K562 (cell line): ENCODE data around the gene CDRT15. TPM values are rescaled to one million over a fixed set of nuclear protein-coding genes. Genes with fewer than 3 reads are reported as not detected.

ENCODE experiments used
- ATAC-seq: fragments of 200-7000 bp; cut with Tn5 transposase; 3 replicates; pipeline ENCODE4 v1.9.1; 2020; ENCODE audit warnings: moderate library complexity
- BruUV-seq: library from RNA; stranded (reverse); fragments of 400-500 nt; replicated peaks from 2 replicates; lab custom pipeline; 2021; lab: Mats Ljungman, UMichigan
- CTCF ChIA-PET: fragments of 300-600 bp; formaldehyde crosslinking; extraction: SDS; loops from one replicate; lab custom pipeline; 2021; ENCODE audit warnings: low intra/inter-chr PET ratio; lab: Yijun Ruan, JAX
- POLR2A ChIA-PET: fragments of 300-600, 350-650 bp; sonication (Branson Sonifier 250); formaldehyde crosslinking; extraction: SDS; loops from one replicate; lab custom pipeline; 2021; ENCODE audit warnings: antibody characterized with exemption, inconsistent platforms; lab: Yijun Ruan, JAX
- DNase-seq, 4 experiments: peaks; one replicate each; pipeline versions ENCODE4 v3.0.0 to v3.0.0-alpha.2; 2011 to 2018; ENCODE audit warnings: low spot score in 3 of 4, mixed read lengths in 3 of 4; ENCODE audit errors: extremely low read depth in 1 of 4
- FAIRE-seq: peaks from 2 replicates; lab custom pipeline; 2011; peaks lifted over from hg19 to GRCh38; lab: Jason Lieb, UNC
- H2AFZ ChIP-seq: 2 replicates; pipeline ENCODE4 v1.6.0; 2011; ENCODE audit warnings: low read depth, low read length, control low read depth, inconsistent platforms
- H3K27ac ChIP-seq: fragments of 200-600 bp; 3 replicates; pipeline ENCODE4 v1.8.0; 2011; ENCODE audit warnings: low read depth, mild to moderate bottlenecking, control low read depth, inconsistent platforms, low read length, moderate library complexity, mixed read lengths; ENCODE audit errors: extremely low read depth
- H3K27me3 ChIP-seq, 2 experiments: fragments of 300-600 bp in 1 of 2; 2 replicates in 1 of 2; 3 replicates in 1 of 2; pipeline versions ENCODE4 v1.6.0 to v1.8.0; 2011; ENCODE audit warnings: inconsistent platforms in 2 of 2, low read length in 2 of 2, mild to moderate bottlenecking in 1 of 2, mixed read lengths in 1 of 2, moderate library complexity in 1 of 2; ENCODE audit not compliant: control insufficient read depth in 2 of 2, insufficient read depth in 2 of 2
- H3K36me3 ChIP-seq: fragments of 300-600 bp; 3 replicates; pipeline ENCODE4 v1.8.0; 2011; ENCODE audit warnings: mild to moderate bottlenecking, low read length, inconsistent platforms; ENCODE audit not compliant: control insufficient read depth, insufficient read depth
- H3K4me1 ChIP-seq, 2 experiments: fragments of 200-600 bp in 1 of 2; replicated peaks in 1 of 2; 2 replicates in 1 of 2; 3 replicates in 1 of 2; pipeline versions ENCODE4 v1.5.1 to v1.8.0; 2011; ENCODE audit warnings: inconsistent platforms in 2 of 2, low read length in 2 of 2, mild to moderate bottlenecking in 1 of 2, mixed read lengths in 1 of 2, moderate library complexity in 1 of 2; ENCODE audit not compliant: control insufficient read depth in 2 of 2, insufficient read depth in 2 of 2
- H3K4me2 ChIP-seq: 2 replicates; pipeline ENCODE4 v1.6.1; 2011; ENCODE audit warnings: low read length, control low read depth, inconsistent platforms, mixed read lengths; ENCODE audit not compliant: insufficient read depth
- H3K4me3 ChIP-seq: fragments of 200-600 bp; sonication (generic), shearing (Covaris generic); 2 replicates; pipeline ENCODE4 v1.5.1; 2016; ENCODE audit warnings: control low read depth, inconsistent platforms
- H3K79me2 ChIP-seq: fragments of 200-600 bp; 3 replicates; pipeline ENCODE4 v1.8.0; 2011; ENCODE audit warnings: low read length, inconsistent platforms; ENCODE audit not compliant: control insufficient read depth, insufficient read depth
- H3K9ac ChIP-seq, 2 experiments: 2 replicates each; pipeline versions ENCODE4 v1.6.0 to v1.6.1; 2011; ENCODE audit warnings: low read depth in 2 of 2, low read length in 2 of 2, control low read depth in 1 of 2, inconsistent platforms in 1 of 2, mild to moderate bottlenecking in 1 of 2, mixed read lengths in 1 of 2; ENCODE audit not compliant: insufficient read depth in 1 of 2
- H3K9me1 ChIP-seq: one replicate; pipeline ENCODE4 v1.6.0; 2011; ENCODE audit warnings: inconsistent platforms, mild to moderate bottlenecking, low read length, moderate library complexity; ENCODE audit not compliant: control insufficient read depth, insufficient read depth
- H3K9me3 ChIP-seq: replicated peaks from 2 replicates; pipeline ENCODE4 v1.5.1; 2011; ENCODE audit warnings: low read depth, low read length, inconsistent platforms; ENCODE audit not compliant: control insufficient read depth, insufficient read depth
- H4K20me1 ChIP-seq: replicated peaks from 2 replicates; pipeline ENCODE4 v1.6.1; 2011; ENCODE audit warnings: low read length, inconsistent platforms, mixed read lengths; ENCODE audit not compliant: control insufficient read depth, insufficient read depth
- JUN ChIP-seq, 2 experiments: sonication (generic) in 1 of 2; formaldehyde crosslinking in 1 of 2; IDR thresholded peaks; 2 replicates each; pipeline versions ENCODE4 v1.6.1 to v1.8.0; 2012 to 2022; ENCODE audit warnings: borderline replicate concordance in 2 of 2, mild to moderate bottlenecking in 2 of 2, improper control_type of control experiment in 1 of 2, low read depth in 1 of 2, low read length in 1 of 2, missing genetic modification reagents in 1 of 2
- MEF2A ChIP-seq: IDR thresholded peaks from 2 replicates; pipeline ENCODE4 v1.6.1; 2011; ENCODE audit warnings: low read depth, mild to moderate bottlenecking, low read length, moderate library complexity; ENCODE audit not compliant: control insufficient read depth
- ZNF232 ChIP-seq: sonication (generic); formaldehyde crosslinking; IDR thresholded peaks from 2 replicates; pipeline ENCODE4 v1.8.0; 2022; ENCODE audit warnings: mild to moderate bottlenecking, missing genetic modification reagents
- ZNF830 ChIP-seq: fragments of 250-450 bp; sonication (Bioruptor Pico); IDR thresholded peaks from 2 replicates; pipeline ENCODE4 v1.5.0; 2021; ENCODE audit warnings: mild to moderate bottlenecking
- WGBS: fragments of 100-300 bp; shearing (Covaris generic); methylation state at CpG from one replicate; pipeline ENCODE4 v1.1.6; 2016; ENCODE audit warnings: low coverage, mixed read lengths; ENCODE audit not compliant: insufficient coverage; ENCODE audit errors: missing lambda C conversion rate; 5-methylcytosine and 5-hydroxymethylcytosine counted together
- in situ Hi-C: fragments of 300-500 bp; cut with MboI; formaldehyde crosslinking; loops from 4 replicates; pipeline ENCODE4 v1.15.0; 2018; ENCODE audit warnings: inconsistent platforms, mixed read lengths
- intact Hi-C: fragments of 100-400 bp; cut with micrococcal nuclease; formaldehyde crosslinking; loops from 2 replicates; pipeline ENCODE4 v1.14.2; 2022
- polyA plus RNA-seq, 8 experiments: library from polyadenylated mRNA; depleted of rRNA in 4 of 8; stranded (reverse) in 5 of 8; unstranded in 3 of 8; fragments of >200 nt; fragmentation: Nextera tagmentation in 2 of 8; fragmentation: Illumina TruSeq in 1 of 8; extraction: Ambion mirVana in 2 of 8; extraction: Trizol in 1 of 8; gene quantifications; 2 replicates each; pipeline versions ENCODE4 v1.2.1 to v1.2.3, GENCODE V29; 2011 to 2014; ENCODE audit warnings: inconsistent platforms in 1 of 8, missing spikeins in 1 of 8
- total RNA-seq, 7 experiments: library from RNA; depleted of rRNA in 6 of 7; stranded (reverse); fragments of >200 nt in 6 of 7; fragmentation: Illumina TruSeq in 2 of 7; extraction: Trizol in 2 of 7; gene quantifications; 2 replicates each; pipeline versions ENCODE4 v1.2.1 to v1.2.3, GENCODE V29; 2011 to 2021; ENCODE audit warnings: low replicate concordance in 1 of 7
- TF ChIP-seq, protein P1 (sequence below): fragments of 450-650 bp; IDR thresholded peaks from 2 replicates; pipeline ENCODE4 v1.6.1; 2016; ENCODE audit warnings: mild to moderate bottlenecking, moderate library complexity
- TF ChIP-seq, protein P2 (sequence below), 2 experiments: fragments of 450-650 bp; conservative IDR thresholded peaks; 2 replicates each; pipeline ENCODE4 v1.6.1; 2017; ENCODE audit warnings: mild to moderate bottlenecking in 2 of 2, moderate library complexity in 2 of 2
- TF ChIP-seq, protein P3 (sequence below): fragments of 450-650 bp; IDR thresholded peaks from 2 replicates; pipeline ENCODE4 v1.6.1; 2016; ENCODE audit warnings: low read depth, mild to moderate bottlenecking, moderate library complexity

Gene CDRT15
- total and polyA plus RNA-seq, 9 of the 15 experiments (the other 6 are each of a cell fraction or from before 2014, with no cell fraction given), result not detected

DNA sequence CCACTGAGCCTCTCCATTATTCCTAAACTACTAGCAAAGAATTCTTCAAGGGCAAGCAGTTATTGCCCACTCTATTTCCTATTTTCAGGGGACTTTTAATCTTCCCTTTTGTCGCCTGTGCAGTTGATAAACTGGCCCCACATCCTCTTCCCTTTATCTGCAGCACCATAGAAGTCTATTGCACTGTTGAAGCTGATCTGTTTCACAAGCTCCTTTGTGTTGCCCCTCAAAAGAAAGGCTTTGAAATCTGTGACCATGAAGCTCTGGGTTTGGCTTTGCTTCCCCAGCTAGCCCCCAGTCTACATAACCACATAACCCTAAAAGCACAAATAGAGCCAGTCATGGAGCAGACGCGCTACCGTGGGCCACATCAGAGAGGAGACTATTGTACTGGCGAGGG is 37.1 kb downstream of the CDRT15 start:
- POLR2A ChIA-PET, result no interaction called here
- in situ Hi-C loops, result no loop called here
- no peak overlapping the region for H3K27ac ChIP-seq
- intact Hi-C loops, result no loop called here
- WGBS, result 97% methylated on average over 5 of the region's 5 CpGs
- no peaks in the 10 kb centered on the region for H3K9me1 ChIP-seq
- ATAC-seq (no peak), DNase-seq (no peak), FAIRE-seq (no peak)
- H3K36me3 ChIP-seq, result 0 out of 3 replicates have a peak, but pooled peaks cover 10% of the 10 kb centered on the region
- H3K4me3 ChIP-seq, result no peak overlapping the region
- no peaks in the 10 kb centered on the region for H3K79me2 ChIP-seq
- no TSS peak for BruUV-seq
- CTCF ChIA-PET, result no interaction called here
- H2AFZ ChIP-seq, result no peak overlapping the region
- H3K27me3 ChIP-seq, result no peaks in the 10 kb centered on the region
- H3K4me2 ChIP-seq, result no peak overlapping the region
- peaks cover 13% of the 10 kb centered on the region; the same call in 1 of the 2 replicates for H4K20me1 ChIP-seq
- H3K9me3 ChIP-seq, result no peaks in the 10 kb centered on the region
- peaks cover 4 to 12% of the 10 kb centered on the region in 2 experiments; a peak in 3 of 5 replicates for H3K4me1 ChIP-seq
- no peak overlapping the region for H3K9ac ChIP-seq
- TF ChIP-seq, protein P1, sequence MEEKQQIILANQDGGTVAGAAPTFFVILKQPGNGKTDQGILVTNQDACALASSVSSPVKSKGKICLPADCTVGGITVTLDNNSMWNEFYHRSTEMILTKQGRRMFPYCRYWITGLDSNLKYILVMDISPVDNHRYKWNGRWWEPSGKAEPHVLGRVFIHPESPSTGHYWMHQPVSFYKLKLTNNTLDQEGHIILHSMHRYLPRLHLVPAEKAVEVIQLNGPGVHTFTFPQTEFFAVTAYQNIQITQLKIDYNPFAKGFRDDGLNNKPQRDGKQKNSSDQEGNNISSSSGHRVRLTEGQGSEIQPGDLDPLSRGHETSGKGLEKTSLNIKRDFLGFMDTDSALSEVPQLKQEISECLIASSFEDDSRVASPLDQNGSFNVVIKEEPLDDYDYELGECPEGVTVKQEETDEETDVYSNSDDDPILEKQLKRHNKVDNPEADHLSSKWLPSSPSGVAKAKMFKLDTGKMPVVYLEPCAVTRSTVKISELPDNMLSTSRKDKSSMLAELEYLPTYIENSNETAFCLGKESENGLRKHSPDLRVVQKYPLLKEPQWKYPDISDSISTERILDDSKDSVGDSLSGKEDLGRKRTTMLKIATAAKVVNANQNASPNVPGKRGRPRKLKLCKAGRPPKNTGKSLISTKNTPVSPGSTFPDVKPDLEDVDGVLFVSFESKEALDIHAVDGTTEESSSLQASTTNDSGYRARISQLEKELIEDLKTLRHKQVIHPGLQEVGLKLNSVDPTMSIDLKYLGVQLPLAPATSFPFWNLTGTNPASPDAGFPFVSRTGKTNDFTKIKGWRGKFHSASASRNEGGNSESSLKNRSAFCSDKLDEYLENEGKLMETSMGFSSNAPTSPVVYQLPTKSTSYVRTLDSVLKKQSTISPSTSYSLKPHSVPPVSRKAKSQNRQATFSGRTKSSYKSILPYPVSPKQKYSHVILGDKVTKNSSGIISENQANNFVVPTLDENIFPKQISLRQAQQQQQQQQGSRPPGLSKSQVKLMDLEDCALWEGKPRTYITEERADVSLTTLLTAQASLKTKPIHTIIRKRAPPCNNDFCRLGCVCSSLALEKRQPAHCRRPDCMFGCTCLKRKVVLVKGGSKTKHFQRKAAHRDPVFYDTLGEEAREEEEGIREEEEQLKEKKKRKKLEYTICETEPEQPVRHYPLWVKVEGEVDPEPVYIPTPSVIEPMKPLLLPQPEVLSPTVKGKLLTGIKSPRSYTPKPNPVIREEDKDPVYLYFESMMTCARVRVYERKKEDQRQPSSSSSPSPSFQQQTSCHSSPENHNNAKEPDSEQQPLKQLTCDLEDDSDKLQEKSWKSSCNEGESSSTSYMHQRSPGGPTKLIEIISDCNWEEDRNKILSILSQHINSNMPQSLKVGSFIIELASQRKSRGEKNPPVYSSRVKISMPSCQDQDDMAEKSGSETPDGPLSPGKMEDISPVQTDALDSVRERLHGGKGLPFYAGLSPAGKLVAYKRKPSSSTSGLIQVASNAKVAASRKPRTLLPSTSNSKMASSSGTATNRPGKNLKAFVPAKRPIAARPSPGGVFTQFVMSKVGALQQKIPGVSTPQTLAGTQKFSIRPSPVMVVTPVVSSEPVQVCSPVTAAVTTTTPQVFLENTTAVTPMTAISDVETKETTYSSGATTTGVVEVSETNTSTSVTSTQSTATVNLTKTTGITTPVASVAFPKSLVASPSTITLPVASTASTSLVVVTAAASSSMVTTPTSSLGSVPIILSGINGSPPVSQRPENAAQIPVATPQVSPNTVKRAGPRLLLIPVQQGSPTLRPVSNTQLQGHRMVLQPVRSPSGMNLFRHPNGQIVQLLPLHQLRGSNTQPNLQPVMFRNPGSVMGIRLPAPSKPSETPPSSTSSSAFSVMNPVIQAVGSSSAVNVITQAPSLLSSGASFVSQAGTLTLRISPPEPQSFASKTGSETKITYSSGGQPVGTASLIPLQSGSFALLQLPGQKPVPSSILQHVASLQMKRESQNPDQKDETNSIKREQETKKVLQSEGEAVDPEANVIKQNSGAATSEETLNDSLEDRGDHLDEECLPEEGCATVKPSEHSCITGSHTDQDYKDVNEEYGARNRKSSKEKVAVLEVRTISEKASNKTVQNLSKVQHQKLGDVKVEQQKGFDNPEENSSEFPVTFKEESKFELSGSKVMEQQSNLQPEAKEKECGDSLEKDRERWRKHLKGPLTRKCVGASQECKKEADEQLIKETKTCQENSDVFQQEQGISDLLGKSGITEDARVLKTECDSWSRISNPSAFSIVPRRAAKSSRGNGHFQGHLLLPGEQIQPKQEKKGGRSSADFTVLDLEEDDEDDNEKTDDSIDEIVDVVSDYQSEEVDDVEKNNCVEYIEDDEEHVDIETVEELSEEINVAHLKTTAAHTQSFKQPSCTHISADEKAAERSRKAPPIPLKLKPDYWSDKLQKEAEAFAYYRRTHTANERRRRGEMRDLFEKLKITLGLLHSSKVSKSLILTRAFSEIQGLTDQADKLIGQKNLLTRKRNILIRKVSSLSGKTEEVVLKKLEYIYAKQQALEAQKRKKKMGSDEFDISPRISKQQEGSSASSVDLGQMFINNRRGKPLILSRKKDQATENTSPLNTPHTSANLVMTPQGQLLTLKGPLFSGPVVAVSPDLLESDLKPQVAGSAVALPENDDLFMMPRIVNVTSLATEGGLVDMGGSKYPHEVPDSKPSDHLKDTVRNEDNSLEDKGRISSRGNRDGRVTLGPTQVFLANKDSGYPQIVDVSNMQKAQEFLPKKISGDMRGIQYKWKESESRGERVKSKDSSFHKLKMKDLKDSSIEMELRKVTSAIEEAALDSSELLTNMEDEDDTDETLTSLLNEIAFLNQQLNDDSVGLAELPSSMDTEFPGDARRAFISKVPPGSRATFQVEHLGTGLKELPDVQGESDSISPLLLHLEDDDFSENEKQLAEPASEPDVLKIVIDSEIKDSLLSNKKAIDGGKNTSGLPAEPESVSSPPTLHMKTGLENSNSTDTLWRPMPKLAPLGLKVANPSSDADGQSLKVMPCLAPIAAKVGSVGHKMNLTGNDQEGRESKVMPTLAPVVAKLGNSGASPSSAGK, result no peak
- TF ChIP-seq, protein P2, sequence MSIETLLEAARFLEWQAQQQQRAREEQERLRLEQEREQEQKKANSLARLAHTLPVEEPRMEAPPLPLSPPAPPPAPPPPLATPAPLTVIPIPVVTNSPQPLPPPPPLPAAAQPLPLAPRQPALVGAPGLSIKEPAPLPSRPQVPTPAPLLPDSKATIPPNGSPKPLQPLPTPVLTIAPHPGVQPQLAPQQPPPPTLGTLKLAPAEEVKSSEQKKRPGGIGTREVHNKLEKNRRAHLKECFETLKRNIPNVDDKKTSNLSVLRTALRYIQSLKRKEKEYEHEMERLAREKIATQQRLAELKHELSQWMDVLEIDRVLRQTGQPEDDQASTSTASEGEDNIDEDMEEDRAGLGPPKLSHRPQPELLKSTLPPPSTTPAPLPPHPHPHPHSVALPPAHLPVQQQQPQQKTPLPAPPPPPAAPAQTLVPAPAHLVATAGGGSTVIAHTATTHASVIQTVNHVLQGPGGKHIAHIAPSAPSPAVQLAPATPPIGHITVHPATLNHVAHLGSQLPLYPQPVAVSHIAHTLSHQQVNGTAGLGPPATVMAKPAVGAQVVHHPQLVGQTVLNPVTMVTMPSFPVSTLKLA (conservative IDR thresholded peaks at IDR 0.05), result no peak
- no peak for TF ChIP-seq ZNF830 (CRISPR knock-in tag)
- TF ChIP-seq JUN (IDR thresholded peaks at IDR 0.05; ENCODE audit: borderline replicate concordance, low read depth, low read length), result no peak
- TF ChIP-seq JUN (CRISPR knock-in tag; IDR thresholded peaks at IDR 0.05; ENCODE audit: borderline replicate concordance), result no peak
- no peak for TF ChIP-seq MEF2A
- TF ChIP-seq, protein P3, sequence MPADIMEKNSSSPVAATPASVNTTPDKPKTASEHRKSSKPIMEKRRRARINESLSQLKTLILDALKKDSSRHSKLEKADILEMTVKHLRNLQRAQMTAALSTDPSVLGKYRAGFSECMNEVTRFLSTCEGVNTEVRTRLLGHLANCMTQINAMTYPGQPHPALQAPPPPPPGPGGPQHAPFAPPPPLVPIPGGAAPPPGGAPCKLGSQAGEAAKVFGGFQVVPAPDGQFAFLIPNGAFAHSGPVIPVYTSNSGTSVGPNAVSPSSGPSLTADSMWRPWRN, result no peak
- TF ChIP-seq ZNF232 (CRISPR knock-in tag), result no peak
